NCI-H2107 treated with DMSO at 0.1 percent for 48 hours (cell line): ENCODE results near the gene VDR.

Source experiments
- DNase-seq: peaks from one replicate; lab custom pipeline; 2025; ENCODE audit not compliant: unreplicated experiment; lab: John Stamatoyannopoulos, UW

VDR gene

GRCh38 chr12:47894652-47895051, 10.1 kb downstream of the VDR start:
- no peak for DNase-seq

GRCh38 chr12:47894068-47894467, 10.7 kb downstream of the VDR start:
- no peak for DNase-seq

GRCh38 chr12:47892819-47893218, 12.0 kb downstream of the VDR start:
- no peak for DNase-seq

GRCh38 chr12:47891356-47891755, 13.4 kb downstream of the VDR start:
- DNase-seq = no peak

- no peak for DNase-seq
These were observed 15.8 kb downstream of the VDR start for GRCh38 chr12:47889040-47889439.

GRCh38 chr12:47888153-47888819, 16.5 kb downstream of the VDR start:
- DNase-seq = no peak

GRCh38 chr12:47887529-47887928, 17.3 kb downstream of the VDR start:
- no peak for DNase-seq

GRCh38 chr12:47886510-47887240, 18.1 kb downstream of the VDR start:
- no peak for DNase-seq

- no peak for DNase-seq
These were observed 19.2 kb downstream of the VDR start for GRCh38 chr12:47885566-47885965.

GRCh38 chr12:47885012-47885501, 19.7 kb downstream of the VDR start:
- no peak for DNase-seq

GRCh38 chr12:47884501-47884900, 20.3 kb downstream of the VDR start:
- DNase-seq = no peak

GRCh38 chr12:47883663-47884195, 21.1 kb downstream of the VDR start:
- DNase-seq = no peak

GRCh38 chr12:47882781-47883546, 21.8 kb downstream of the VDR start:
- DNase-seq = peak; percentile 76

- no peak for DNase-seq
These were observed 22.9 kb downstream of the VDR start for GRCh38 chr12:47881826-47882427.

- no peak for DNase-seq
These were observed 23.7 kb downstream of the VDR start for GRCh38 chr12:47881051-47881450.

- DNase-seq = no peak
These were observed 25.8 kb downstream of the VDR start for GRCh38 chr12:47878918-47879481.

- no peak for DNase-seq
These were observed 26.4 kb downstream of the VDR start for GRCh38 chr12:47878293-47878917.

GRCh38 chr12:47877081-47877480, 27.7 kb downstream of the VDR start:
- DNase-seq = no peak

GRCh38 chr12:47876440-47876960, 28.3 kb downstream of the VDR start:
- no peak for DNase-seq
